ACC112 (cell line): ENCODE data around the gene VMAC.

Experiments
- H2AFZ ChIP-seq: fragments of 200-600 bp; sonication (generic); one replicate; pipeline ENCODE4 v1.6.0; 2017; ENCODE audit warnings: antibody characterized with exemption, low read length; ENCODE audit not compliant: unreplicated experiment
- H3K27ac ChIP-seq: fragments of 200-600 bp; sonication (generic); 2 replicates; pipeline ENCODE4 v1.5.1; 2014; ENCODE audit warnings: low read depth, mild to moderate bottlenecking, antibody characterized with exemption, low read length, moderate library complexity
- H3K27me3 ChIP-seq: fragments of 200-600 bp; sonication (generic); 2 replicates; pipeline ENCODE4 v1.6.1; 2014; ENCODE audit warnings: mild to moderate bottlenecking, antibody characterized with exemption, low read length, moderate library complexity, mixed read lengths; ENCODE audit not compliant: insufficient read depth
- H3K36me3 ChIP-seq: fragments of 200-600 bp; sonication (generic); 2 replicates; pipeline ENCODE4 v1.6.1; 2016; ENCODE audit warnings: mild to moderate bottlenecking, antibody characterized with exemption, low read length, moderate library complexity, mixed read lengths; ENCODE audit not compliant: insufficient read depth
- H3K4me1 ChIP-seq: fragments of 200-600 bp; sonication (generic); one replicate; pipeline ENCODE4 v1.6.1; 2016; ENCODE audit warnings: low read length, mixed read lengths; ENCODE audit not compliant: insufficient read depth, unreplicated experiment, control insufficient read depth
- H3K4me3 ChIP-seq: fragments of 200-600 bp; sonication (generic); 2 replicates; pipeline ENCODE4 v1.5.1; 2014; ENCODE audit warnings: mild to moderate bottlenecking, low read depth, low read length
- H3K79me2 ChIP-seq: fragments of 200-600 bp; sonication (generic); one replicate; pipeline ENCODE4 v1.6.0; 2016; ENCODE audit warnings: low read length; ENCODE audit not compliant: control insufficient read depth, unreplicated experiment, insufficient read depth

VMAC gene

GRCh38 chr19:5933391-5934068, 28.9 kb downstream of the VMAC start:
- no peaks in the 10 kb centered on the region for H3K27me3 ChIP-seq
- H3K4me3 ChIP-seq: no peak overlapping the region
- no peak overlapping the region for H3K27ac ChIP-seq
- no peaks in the 10 kb centered on the region for H3K79me2 ChIP-seq
- H3K4me1 ChIP-seq: no peaks in the 10 kb centered on the region
- no peaks in the 10 kb centered on the region for H3K36me3 ChIP-seq
- no peak overlapping the region for H2AFZ ChIP-seq

- H3K4me3 ChIP-seq: no peak overlapping the region
- H3K27me3 ChIP-seq: no peaks in the 10 kb centered on the region
- H2AFZ ChIP-seq: no peak overlapping the region
- H3K27ac ChIP-seq: no peak overlapping the region
- H3K4me1 ChIP-seq: no peaks in the 10 kb centered on the region
- H3K36me3 ChIP-seq: no peaks in the 10 kb centered on the region
- no peaks in the 10 kb centered on the region for H3K79me2 ChIP-seq
Measured at GRCh38 chr19:5934069-5934401, 29.4 kb downstream of the VMAC start.

- Histone ChIP-seq H3K79me2 (no peaks in the 10 kb centered on the region), H3K4me3 (no peak overlapping the region), H3K4me1 (no peaks in the 10 kb centered on the region), H3K27me3 (no peaks in the 10 kb centered on the region), H3K36me3 (no peaks in the 10 kb centered on the region), H3K27ac (no peak overlapping the region), H2AFZ (no peak overlapping the region)
Measured at GRCh38 chr19:5934774-5935472, 30.3 kb downstream of the VMAC start.

- no peaks in the 10 kb centered on the region for H3K36me3 ChIP-seq
- no peak overlapping the region for H3K27ac ChIP-seq
- no peaks in the 10 kb centered on the region for H3K27me3 ChIP-seq
- H2AFZ ChIP-seq: no peak overlapping the region
- no peak overlapping the region for H3K4me3 ChIP-seq
- H3K79me2 ChIP-seq: no peaks in the 10 kb centered on the region
- H3K4me1 ChIP-seq: no peaks in the 10 kb centered on the region
Measured at GRCh38 chr19:5935473-5936291, 31.0 kb downstream of the VMAC start.

- Histone ChIP-seq H3K27me3 (no peaks in the 10 kb centered on the region), H2AFZ (no peak overlapping the region), H3K27ac (no peak overlapping the region), H3K4me3 (no peak overlapping the region), H3K4me1 (no peaks in the 10 kb centered on the region), H3K36me3 (no peaks in the 10 kb centered on the region), H3K79me2 (no peaks in the 10 kb centered on the region)
Measured at GRCh38 chr19:5936292-5936592, 31.6 kb downstream of the VMAC start.

GRCh38 chr19:5937550-5937949, 32.9 kb downstream of the VMAC start:
- Histone ChIP-seq H3K79me2 (no peaks in the 10 kb centered on the region), H2AFZ (no peak overlapping the region), H3K4me1 (no peaks in the 10 kb centered on the region), H3K4me3 (no peak overlapping the region), H3K36me3 (no peaks in the 10 kb centered on the region), H3K27me3 (no peaks in the 10 kb centered on the region), H3K27ac (no peak overlapping the region)

GRCh38 chr19:5940260-5941208, 35.9 kb downstream of the VMAC start:
- H3K36me3 ChIP-seq: no peaks in the 10 kb centered on the region
- peaks cover 8% of the 10 kb centered on the region for H3K79me2 ChIP-seq
- no peak overlapping the region for H3K27ac ChIP-seq
- no peak overlapping the region for H3K4me3 ChIP-seq
- H2AFZ ChIP-seq: no peak overlapping the region
- no peaks in the 10 kb centered on the region for H3K27me3 ChIP-seq
- peaks cover 5% of the 10 kb centered on the region for H3K4me1 ChIP-seq

- H3K4me3 ChIP-seq: no peak overlapping the region
- no peak overlapping the region for H2AFZ ChIP-seq
- H3K36me3 ChIP-seq: no peaks in the 10 kb centered on the region
- H3K79me2 ChIP-seq: peaks cover 14% of the 10 kb centered on the region
- no peaks in the 10 kb centered on the region for H3K27me3 ChIP-seq
- no peak overlapping the region for H3K27ac ChIP-seq
- H3K4me1 ChIP-seq: peaks cover 5% of the 10 kb centered on the region
Measured at GRCh38 chr19:5941673-5942072, 37.0 kb downstream of the VMAC start.

- H3K4me3 ChIP-seq: no peak overlapping the region
- no peaks in the 10 kb centered on the region for H3K36me3 ChIP-seq
- H2AFZ ChIP-seq: no peak overlapping the region
- H3K27ac ChIP-seq: no peak overlapping the region
- peaks cover 26% of the 10 kb centered on the region for H3K79me2 ChIP-seq
- H3K27me3 ChIP-seq: no peaks in the 10 kb centered on the region
- H3K4me1 ChIP-seq: peaks cover 9% of the 10 kb centered on the region
Measured at GRCh38 chr19:5943045-5943444, 38.4 kb downstream of the VMAC start.

- Histone ChIP-seq H3K4me3 (no peak overlapping the region), H3K27ac (no peak overlapping the region), H3K4me1 (peaks cover 9% of the 10 kb centered on the region), H3K36me3 (no peaks in the 10 kb centered on the region), H3K79me2 (peaks cover 26% of the 10 kb centered on the region), H3K27me3 (no peaks in the 10 kb centered on the region), H2AFZ (no peak overlapping the region)
Measured at GRCh38 chr19:5943623-5944022, 39.0 kb downstream of the VMAC start.
